COR-L47 (cell line): ENCODE results near the gene DIAPH1.
"Not testable (repeated sequence)": the region's sequence is repeated elsewhere in the genome, so short reads cannot be mapped to it uniquely, and the experiment has no call there.

Experiments
- DNase-seq: peaks from one replicate; lab custom pipeline; 2025; lab: John Stamatoyannopoulos, UW

Gene DIAPH1

GRCh38 chr5:141609921-141610320 is 8.9 kb downstream of the DIAPH1 start:
- DNase-seq: not testable (repeated sequence)

GRCh38 chr5:141609044-141609443 is 9.8 kb downstream of the DIAPH1 start:
- no peak for DNase-seq

- no peak for DNase-seq
Measured at GRCh38 chr5:141608557-141608956, 10.2 kb downstream of the DIAPH1 start.

- no peak for DNase-seq
Measured at GRCh38 chr5:141608046-141608445, 10.8 kb downstream of the DIAPH1 start.

GRCh38 chr5:141605523-141606277 is 13.1 kb downstream of the DIAPH1 start:
- DNase-seq: no peak

- no peak for DNase-seq
Measured at GRCh38 chr5:141603923-141604717, 14.7 kb downstream of the DIAPH1 start.

GRCh38 chr5:141602606-141603005 is 16.2 kb downstream of the DIAPH1 start:
- DNase-seq: no peak

GRCh38 chr5:141598391-141599345 is 20.1 kb downstream of the DIAPH1 start:
- DNase-seq: no peak

GRCh38 chr5:141597814-141598213 is 21.0 kb downstream of the DIAPH1 start:
- DNase-seq: no peak

GRCh38 chr5:141597394-141597793 is 21.4 kb downstream of the DIAPH1 start:
- DNase-seq: no peak

- no peak for DNase-seq
Measured at GRCh38 chr5:141596867-141597266, 21.9 kb downstream of the DIAPH1 start.

GRCh38 chr5:141590127-141590526 is 28.7 kb downstream of the DIAPH1 start:
- no peak for DNase-seq

- DNase-seq: no peak
Measured at GRCh38 chr5:141586246-141586645, 32.6 kb downstream of the DIAPH1 start.

- no peak for DNase-seq
Measured at GRCh38 chr5:141585594-141585993, 33.2 kb downstream of the DIAPH1 start.

GRCh38 chr5:141574122-141574510 is 44.7 kb downstream of the DIAPH1 start:
- no peak for DNase-seq

- DNase-seq: no peak
Measured at GRCh38 chr5:141573489-141574121, 45.2 kb downstream of the DIAPH1 start.

- DNase-seq: no peak
Measured at GRCh38 chr5:141570655-141571054, 48.1 kb downstream of the DIAPH1 start.

GRCh38 chr5:141567513-141568117 is 51.2 kb downstream of the DIAPH1 start:
- no peak for DNase-seq

GRCh38 chr5:141565826-141566570 is 52.8 kb downstream of the DIAPH1 start:
- no peak for DNase-seq

GRCh38 chr5:141564216-141564692 is 54.5 kb downstream of the DIAPH1 start:
- DNase-seq: peak; percentile 92
